ENCODE data around the gene GPRC5C.

DNA sequence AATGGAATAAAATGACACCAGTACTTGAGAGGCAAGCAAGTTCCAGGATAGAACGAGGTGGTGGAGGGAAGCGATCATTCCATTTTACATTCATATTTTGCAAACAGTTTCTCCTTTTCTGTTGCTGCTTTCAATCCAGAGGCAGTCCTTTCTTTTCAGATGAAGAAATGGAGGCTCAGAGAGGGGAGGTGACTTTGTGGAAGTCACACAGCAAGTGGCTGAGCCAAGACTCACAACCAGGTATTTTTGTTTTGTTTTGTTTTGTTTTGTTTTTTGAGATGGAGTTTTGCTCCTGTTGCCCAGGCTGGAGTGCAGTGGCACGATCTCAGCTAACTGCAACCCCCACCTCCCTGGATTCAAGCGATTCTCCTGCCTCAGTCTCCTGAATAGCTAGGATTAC is 35.3 kb upstream of the GPRC5C start:
- no peak for TF ChIP-seq EZH2phosphoT487 (IDR thresholded peaks at IDR 0.05; ENCODE audit: insufficient read depth, low read depth)
- TF ChIP-seq EZH2 (IDR thresholded peaks at IDR 0.05; ENCODE audit: insufficient read depth, poor library complexity, severe bottlenecking) = no peak

All from GM23248 (cell line).